ENCODE data around the gene DDX49.
"Not testable (repeated sequence)": the region's sequence is repeated elsewhere in the genome, so short reads cannot be mapped to it uniquely, and the experiment has no call there.

DDX49 gene

GRCh38 chr19:18946335-18946734, 26.8 kb downstream of the DDX49 start:
- no peak for DNase-seq

- DNase-seq, result no peak
These were observed 27.4 kb downstream of the DDX49 start for GRCh38 chr19:18946918-18947317.

GRCh38 chr19:18948075-18948975, 28.8 kb downstream of the DDX49 start:
- no peak for DNase-seq

- DNase-seq, result no peak
These were observed 29.5 kb downstream of the DDX49 start for GRCh38 chr19:18948976-18949356.

GRCh38 chr19:18949858-18950257, 30.3 kb downstream of the DDX49 start:
- no peak for DNase-seq

- peak; percentile 12 for DNase-seq
These were observed 32.3 kb downstream of the DDX49 start for GRCh38 chr19:18951721-18952281.

- DNase-seq, result not testable (repeated sequence)
These were observed 33.0 kb downstream of the DDX49 start for GRCh38 chr19:18952364-18953003.

- no peak for DNase-seq
These were observed 34.6 kb downstream of the DDX49 start for GRCh38 chr19:18954094-18954493.

- DNase-seq, result no peak
These were observed 35.5 kb downstream of the DDX49 start for GRCh38 chr19:18955042-18955441.

GRCh38 chr19:18960370-18960769, 40.9 kb downstream of the DDX49 start:
- DNase-seq, result no peak

GRCh38 chr19:18961767-18962620, 42.5 kb downstream of the DDX49 start:
- DNase-seq, result no peak

- no peak for DNase-seq
These were observed 44.6 kb downstream of the DDX49 start for GRCh38 chr19:18964121-18964520.

GRCh38 chr19:18966307-18966706, 46.8 kb downstream of the DDX49 start:
- no peak for DNase-seq

GRCh38 chr19:18967358-18968146, 48.0 kb downstream of the DDX49 start:
- DNase-seq, result peak; percentile 56

- no peak for DNase-seq
These were observed 50.6 kb downstream of the DDX49 start for GRCh38 chr19:18969931-18970659.

GRCh38 chr19:18972301-18972811, 52.8 kb downstream of the DDX49 start:
- peak; percentile 21 for DNase-seq

GRCh38 chr19:18972851-18973250, 53.3 kb downstream of the DDX49 start:
- DNase-seq, result no peak

GRCh38 chr19:18975011-18975410, 55.5 kb downstream of the DDX49 start:
- peak; percentile 6 for DNase-seq

GRCh38 chr19:18975869-18976268, 56.4 kb downstream of the DDX49 start:
- no peak for DNase-seq

All from fibroblast of skin of right biceps (primary cell).